ENCODE results near the gene MTARC1. TPM values are rescaled to one million over a fixed set of nuclear protein-coding genes. Genes with fewer than 3 reads are reported as not detected.

Gene MTARC1
- total and polyA plus RNA-seq, 10 of the 15 experiments (the other 5 are each of a cell fraction or from before 2014, with no cell fraction given), result 0.23 to 1.5 (median 0.48) TPM

DNA sequence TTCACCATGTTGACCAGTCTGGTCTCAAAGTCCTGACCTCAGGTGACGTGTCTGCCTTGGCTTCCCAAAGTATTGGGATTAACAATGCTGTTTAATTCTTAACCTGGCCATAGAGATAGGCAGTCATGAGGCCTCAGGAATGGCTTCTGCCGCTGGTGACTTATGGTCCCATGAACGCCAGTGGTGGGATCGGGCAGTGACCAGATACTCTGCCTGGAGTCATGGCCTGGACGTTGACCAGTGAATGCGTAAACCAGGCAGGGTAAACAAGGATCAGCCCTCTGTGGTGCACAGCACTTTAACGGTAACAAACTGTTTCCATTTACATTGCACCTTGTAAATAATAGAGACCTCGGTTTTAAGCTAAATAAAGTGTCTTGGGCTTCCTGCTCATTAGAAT is 23.0 kb downstream of the MTARC1 start (continued):
- TF ChIP-seq, protein P1, sequence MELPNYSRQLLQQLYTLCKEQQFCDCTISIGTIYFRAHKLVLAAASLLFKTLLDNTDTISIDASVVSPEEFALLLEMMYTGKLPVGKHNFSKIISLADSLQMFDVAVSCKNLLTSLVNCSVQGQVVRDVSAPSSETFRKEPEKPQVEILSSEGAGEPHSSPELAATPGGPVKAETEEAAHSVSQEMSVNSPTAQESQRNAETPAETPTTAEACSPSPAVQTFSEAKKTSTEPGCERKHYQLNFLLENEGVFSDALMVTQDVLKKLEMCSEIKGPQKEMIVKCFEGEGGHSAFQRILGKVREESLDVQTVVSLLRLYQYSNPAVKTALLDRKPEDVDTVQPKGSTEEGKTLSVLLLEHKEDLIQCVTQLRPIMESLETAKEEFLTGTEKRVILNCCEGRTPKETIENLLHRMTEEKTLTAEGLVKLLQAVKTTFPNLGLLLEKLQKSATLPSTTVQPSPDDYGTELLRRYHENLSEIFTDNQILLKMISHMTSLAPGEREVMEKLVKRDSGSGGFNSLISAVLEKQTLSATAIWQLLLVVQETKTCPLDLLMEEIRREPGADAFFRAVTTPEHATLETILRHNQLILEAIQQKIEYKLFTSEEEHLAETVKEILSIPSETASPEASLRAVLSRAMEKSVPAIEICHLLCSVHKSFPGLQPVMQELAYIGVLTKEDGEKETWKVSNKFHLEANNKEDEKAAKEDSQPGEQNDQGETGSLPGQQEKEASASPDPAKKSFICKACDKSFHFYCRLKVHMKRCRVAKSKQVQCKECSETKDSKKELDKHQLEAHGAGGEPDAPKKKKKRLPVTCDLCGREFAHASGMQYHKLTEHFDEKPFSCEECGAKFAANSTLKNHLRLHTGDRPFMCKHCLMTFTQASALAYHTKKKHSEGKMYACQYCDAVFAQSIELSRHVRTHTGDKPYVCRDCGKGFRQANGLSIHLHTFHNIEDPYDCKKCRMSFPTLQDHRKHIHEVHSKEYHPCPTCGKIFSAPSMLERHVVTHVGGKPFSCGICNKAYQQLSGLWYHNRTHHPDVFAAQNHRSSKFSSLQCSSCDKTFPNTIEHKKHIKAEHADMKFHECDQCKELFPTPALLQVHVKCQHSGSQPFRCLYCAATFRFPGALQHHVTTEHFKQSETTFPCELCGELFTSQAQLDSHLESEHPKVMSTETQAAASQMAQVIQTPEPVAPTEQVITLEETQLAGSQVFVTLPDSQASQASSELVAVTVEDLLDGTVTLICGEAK (IDR thresholded peaks at IDR 0.05; ENCODE audit: borderline replicate concordance), result no peak
- TF ChIP-seq, protein P2, sequence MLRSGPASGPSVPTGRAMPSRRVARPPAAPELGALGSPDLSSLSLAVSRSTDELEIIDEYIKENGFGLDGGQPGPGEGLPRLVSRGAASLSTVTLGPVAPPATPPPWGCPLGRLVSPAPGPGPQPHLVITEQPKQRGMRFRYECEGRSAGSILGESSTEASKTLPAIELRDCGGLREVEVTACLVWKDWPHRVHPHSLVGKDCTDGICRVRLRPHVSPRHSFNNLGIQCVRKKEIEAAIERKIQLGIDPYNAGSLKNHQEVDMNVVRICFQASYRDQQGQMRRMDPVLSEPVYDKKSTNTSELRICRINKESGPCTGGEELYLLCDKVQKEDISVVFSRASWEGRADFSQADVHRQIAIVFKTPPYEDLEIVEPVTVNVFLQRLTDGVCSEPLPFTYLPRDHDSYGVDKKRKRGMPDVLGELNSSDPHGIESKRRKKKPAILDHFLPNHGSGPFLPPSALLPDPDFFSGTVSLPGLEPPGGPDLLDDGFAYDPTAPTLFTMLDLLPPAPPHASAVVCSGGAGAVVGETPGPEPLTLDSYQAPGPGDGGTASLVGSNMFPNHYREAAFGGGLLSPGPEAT (IDR thresholded peaks at IDR 0.05; ENCODE audit: low read depth), result no peak
- no peak for TF ChIP-seq NR2C2 (IDR thresholded peaks at IDR 0.05; ENCODE audit: borderline replicate concordance, control insufficient read depth, insufficient read length, low read depth)
- no peak for TF ChIP-seq RBBP5 (conservative IDR thresholded peaks at IDR 0.05)
- TF ChIP-seq, protein P3, sequence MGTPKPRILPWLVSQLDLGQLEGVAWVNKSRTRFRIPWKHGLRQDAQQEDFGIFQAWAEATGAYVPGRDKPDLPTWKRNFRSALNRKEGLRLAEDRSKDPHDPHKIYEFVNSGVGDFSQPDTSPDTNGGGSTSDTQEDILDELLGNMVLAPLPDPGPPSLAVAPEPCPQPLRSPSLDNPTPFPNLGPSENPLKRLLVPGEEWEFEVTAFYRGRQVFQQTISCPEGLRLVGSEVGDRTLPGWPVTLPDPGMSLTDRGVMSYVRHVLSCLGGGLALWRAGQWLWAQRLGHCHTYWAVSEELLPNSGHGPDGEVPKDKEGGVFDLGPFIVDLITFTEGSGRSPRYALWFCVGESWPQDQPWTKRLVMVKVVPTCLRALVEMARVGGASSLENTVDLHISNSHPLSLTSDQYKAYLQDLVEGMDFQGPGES (IDR thresholded peaks at IDR 0.05), result no peak
- no peak for TF ChIP-seq PAX5 (IDR thresholded peaks at IDR 0.05; ENCODE audit: borderline replicate concordance, low read depth, low read length)
- TF ChIP-seq, protein P4, sequence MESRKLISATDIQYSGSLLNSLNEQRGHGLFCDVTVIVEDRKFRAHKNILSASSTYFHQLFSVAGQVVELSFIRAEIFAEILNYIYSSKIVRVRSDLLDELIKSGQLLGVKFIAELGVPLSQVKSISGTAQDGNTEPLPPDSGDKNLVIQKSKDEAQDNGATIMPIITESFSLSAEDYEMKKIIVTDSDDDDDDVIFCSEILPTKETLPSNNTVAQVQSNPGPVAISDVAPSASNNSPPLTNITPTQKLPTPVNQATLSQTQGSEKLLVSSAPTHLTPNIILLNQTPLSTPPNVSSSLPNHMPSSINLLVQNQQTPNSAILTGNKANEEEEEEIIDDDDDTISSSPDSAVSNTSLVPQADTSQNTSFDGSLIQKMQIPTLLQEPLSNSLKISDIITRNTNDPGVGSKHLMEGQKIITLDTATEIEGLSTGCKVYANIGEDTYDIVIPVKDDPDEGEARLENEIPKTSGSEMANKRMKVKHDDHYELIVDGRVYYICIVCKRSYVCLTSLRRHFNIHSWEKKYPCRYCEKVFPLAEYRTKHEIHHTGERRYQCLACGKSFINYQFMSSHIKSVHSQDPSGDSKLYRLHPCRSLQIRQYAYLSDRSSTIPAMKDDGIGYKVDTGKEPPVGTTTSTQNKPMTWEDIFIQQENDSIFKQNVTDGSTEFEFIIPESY (IDR thresholded peaks at IDR 0.05), result no peak

All from GM12878 (cell line).